SHP77 (cell line): ENCODE measurements around the gene RELA.
"Not testable (repeated sequence)": the region's sequence is repeated elsewhere in the genome, so short reads cannot be mapped to it uniquely, and the experiment has no call there.

ENCODE experiments used
- DNase-seq, 2 experiments: peaks; one replicate each; lab custom pipeline; 2025; lab: John Stamatoyannopoulos, UW

The RELA gene

GRCh38 chr11:65672180-65672860 lies 9.6 kb upstream of the RELA start:
- no peak for DNase-seq

- DNase-seq, result no peak
Measured at GRCh38 chr11:65663639-65664200, 1.0 kb upstream of the RELA start.

GRCh38 chr11:65662247-65662798 lies 393 bp downstream of the RELA start:
- DNase-seq, result no peak

- no peak for DNase-seq
Measured at GRCh38 chr11:65661599-65662246, 993 bp downstream of the RELA start.

- DNase-seq, result not testable (repeated sequence)
Measured at GRCh38 chr11:65660908-65661307, 1.8 kb downstream of the RELA start.

GRCh38 chr11:65660038-65660437 lies 2.7 kb downstream of the RELA start:
- DNase-seq, result no peak

- no peak for DNase-seq
Measured at GRCh38 chr11:65658174-65659021, 4.3 kb downstream of the RELA start.

GRCh38 chr11:65657426-65657825 lies 5.3 kb downstream of the RELA start:
- no peak for DNase-seq

- no peak for DNase-seq
Measured at GRCh38 chr11:65655570-65656332, 7.0 kb downstream of the RELA start.

GRCh38 chr11:65654375-65655349 lies 8.1 kb downstream of the RELA start:
- no peak for DNase-seq

GRCh38 chr11:65653229-65654225 lies 9.2 kb downstream of the RELA start:
- no peak for DNase-seq

GRCh38 chr11:65652511-65653228 lies 10.0 kb downstream of the RELA start:
- DNase-seq, result peak; percentile 73 to 90

GRCh38 chr11:65651589-65652510 lies 10.9 kb downstream of the RELA start:
- DNase-seq, result no peak

- DNase-seq, result no peak
Measured at GRCh38 chr11:65651339-65651588, 11.5 kb downstream of the RELA start.

GRCh38 chr11:65650547-65651338 lies 12.0 kb downstream of the RELA start:
- no peak for DNase-seq

- DNase-seq, result no peak
Measured at GRCh38 chr11:65649656-65650546, 12.8 kb downstream of the RELA start.
